Neural cell (in vitro differentiated cells): Measurements from ENCODE around the gene WNK3. TPM values are rescaled to one million over a fixed set of nuclear protein-coding genes. Genes with fewer than 3 reads are reported as not detected.

Experiments used
- H2AFZ ChIP-seq: fragments of 200-600, 300-800 bp; sonication (generic), shearing (Covaris generic); 2 replicates; pipeline ENCODE4 v1.6.0; 2014; ENCODE audit warnings: low read depth, mild to moderate bottlenecking, antibody characterized with exemption, low read length, moderate library complexity
- H3F3A ChIP-seq: fragments of 200-600 bp; shearing (Covaris generic); 2 replicates; pipeline ENCODE4 v1.6.1; 2016; ENCODE audit warnings: mild to moderate bottlenecking, moderate library complexity, mixed read lengths, antibody characterized with exemption, low read length; ENCODE audit not compliant: insufficient read depth, poor library complexity, severe bottlenecking
- H3K27ac ChIP-seq: fragments of 200-600, 300-800 bp; sonication (generic), shearing (Covaris generic); 2 replicates; pipeline ENCODE4 v1.5.1; 2014; ENCODE audit warnings: mild to moderate bottlenecking, low read length, moderate library complexity
- H3K27me3 ChIP-seq: fragments of 300-800, 200-600 bp; sonication (generic), shearing (Covaris generic); 2 replicates; pipeline ENCODE4 v1.6.0; 2014; ENCODE audit warnings: mild to moderate bottlenecking, low read depth, low read length, moderate library complexity; ENCODE audit not compliant: insufficient read depth
- H3K36me3 ChIP-seq: fragments of 300-800, 200-600 bp; sonication (generic), shearing (Covaris generic); 2 replicates; pipeline ENCODE4 v1.5.1; 2014; ENCODE audit warnings: mild to moderate bottlenecking, antibody characterized with exemption, low read length, moderate library complexity; ENCODE audit not compliant: insufficient read depth
- H3K4me2 ChIP-seq: fragments of 300-800, 200-600 bp; sonication (generic), shearing (Covaris generic); 2 replicates; pipeline ENCODE4 v1.6.0; 2014; ENCODE audit warnings: mild to moderate bottlenecking, low read length
- H3K4me3 ChIP-seq: fragments of 300-800, 200-600 bp; sonication (generic), shearing (Covaris generic); 2 replicates; pipeline ENCODE4 v1.5.1; 2014; ENCODE audit warnings: mild to moderate bottlenecking, low read length, moderate library complexity
- H3K79me2 ChIP-seq: fragments of 200-600 bp; shearing (Covaris generic); replicated peaks from 2 replicates; pipeline ENCODE4 v1.6.0; 2014; ENCODE audit warnings: mild to moderate bottlenecking, low read length, moderate library complexity; ENCODE audit not compliant: insufficient read depth
- H3K9ac ChIP-seq: fragments of 300-800, 200-600 bp; sonication (generic), shearing (Covaris generic); 2 replicates; pipeline ENCODE4 v1.6.1; 2016; ENCODE audit warnings: mild to moderate bottlenecking, low read length, mixed read lengths
- H3K9me2 ChIP-seq: fragments of 200-600 bp; shearing (Covaris generic); 2 replicates; pipeline ENCODE4 v1.6.1; 2016; ENCODE audit warnings: mild to moderate bottlenecking, low read length, mixed read lengths; ENCODE audit not compliant: insufficient read depth
- H3K9me3 ChIP-seq: fragments of 200-600, 300-800 bp; sonication (generic), shearing (Covaris generic); 2 replicates; pipeline ENCODE4 v1.6.1; 2016; ENCODE audit warnings: mild to moderate bottlenecking, mixed run types, low read length, moderate library complexity, mixed read lengths
- H4K20me1 ChIP-seq: fragments of 200-600 bp; shearing (Covaris generic); 2 replicates; pipeline ENCODE4 v1.6.1; 2016; ENCODE audit warnings: mild to moderate bottlenecking, mixed run types; ENCODE audit not compliant: insufficient read depth
- EP300 ChIP-seq: fragments of 450-650 bp; conservative IDR thresholded peaks from 2 replicates; pipeline ENCODE4 v1.6.1; 2014; ENCODE audit warnings: antibody characterized with exemption, mild to moderate bottlenecking, moderate library complexity; ENCODE audit not compliant: poor library complexity, severe bottlenecking
- EZH2 ChIP-seq: fragments of 200-600, 300-800 bp; shearing (Covaris generic), sonication (generic); IDR thresholded peaks from 2 replicates; pipeline ENCODE4 v1.6.1; 2014; ENCODE audit warnings: antibody characterized with exemption, low read length, borderline replicate concordance, mild to moderate bottlenecking; ENCODE audit not compliant: insufficient read depth, poor library complexity, severe bottlenecking
- MXI1 ChIP-seq: fragments of 450-650 bp; conservative IDR thresholded peaks from 2 replicates; pipeline ENCODE4 v1.6.1; 2014; ENCODE audit warnings: antibody characterized with exemption, mild to moderate bottlenecking; ENCODE audit not compliant: poor library complexity, severe bottlenecking
- POLR2AphosphoS5 ChIP-seq: IDR thresholded peaks from 2 replicates; pipeline ENCODE4 v1.6.1; 2012
- RAD21 ChIP-seq: fragments of 450-650 bp; conservative IDR thresholded peaks from 2 replicates; pipeline ENCODE4 v1.6.1; 2014; ENCODE audit warnings: antibody characterized with exemption, mild to moderate bottlenecking, moderate library complexity
- REST ChIP-seq: IDR thresholded peaks from 2 replicates; pipeline ENCODE4 v1.6.1; 2012; ENCODE audit warnings: borderline replicate concordance
- SMC3 ChIP-seq: fragments of 450-650 bp; conservative IDR thresholded peaks from 2 replicates; pipeline ENCODE4 v1.6.1; 2014; ENCODE audit warnings: antibody characterized with exemption, mild to moderate bottlenecking, moderate library complexity; ENCODE audit not compliant: poor library complexity
- TAF1 ChIP-seq: IDR thresholded peaks from 2 replicates; pipeline ENCODE4 v1.6.1; 2012; ENCODE audit warnings: low read depth
- polyA plus RNA-seq: library from polyadenylated mRNA; depleted of rRNA; stranded (reverse); fragments of >200 nt; gene quantifications from 2 replicates; pipeline ENCODE4 v1.2.3, GENCODE V29; 2014
- TF ChIP-seq, protein P1 (sequence below): fragments of 450-650 bp; IDR thresholded peaks from 2 replicates; pipeline ENCODE4 v1.5.1; 2014; ENCODE audit warnings: antibody characterized with exemption, mild to moderate bottlenecking, moderate library complexity; ENCODE audit not compliant: poor library complexity, severe bottlenecking

The WNK3 gene
- polyA plus RNA-seq, 1 donor from 2014 or later = 35.0 TPM

- Histone ChIP-seq H3K9ac (no peak overlapping the region), H2AFZ (no peak overlapping the region), H3K4me3 (no peak overlapping the region), H3K9me3 (no peaks in the 10 kb centered on the region), H4K20me1 (no peaks in the 10 kb centered on the region), H3K27ac (no peak overlapping the region), H3K4me2 (no peak overlapping the region), H3K79me2 (no peaks in the 10 kb centered on the region), H3F3A (no peaks in the 10 kb centered on the region), H3K36me3 (no peaks in the 10 kb centered on the region), H3K9me2 (no peaks in the 10 kb centered on the region), H3K27me3 (no peaks in the 10 kb centered on the region)
- TF ChIP-seq EP300 (no peak), MXI1 (no peak)
Observed at GRCh38 chrX:54237014-54237413, 120.8 kb downstream of the WNK3 start.

- Histone ChIP-seq H2AFZ (no peak overlapping the region), H3K4me2 (no peak overlapping the region), H3K9me3 (no peaks in the 10 kb centered on the region)
Observed at GRCh38 chrX:54230435-54231148, 127.3 kb downstream of the WNK3 start.

More at GRCh38 chrX:54230435-54231148, 127.3 kb downstream of the WNK3 start:
- H3K36me3 ChIP-seq = no peaks in the 10 kb centered on the region
- no peak overlapping the region for H3K27ac ChIP-seq
- H4K20me1 ChIP-seq = no peaks in the 10 kb centered on the region
- H3F3A ChIP-seq = no peaks in the 10 kb centered on the region
- H3K27me3 ChIP-seq = no peaks in the 10 kb centered on the region
- H3K9me2 ChIP-seq = no peaks in the 10 kb centered on the region
- H3K79me2 ChIP-seq = no peaks in the 10 kb centered on the region
- TF ChIP-seq MXI1 (no peak), EZH2 (no peak), SMC3 (no peak), RAD21 (no peak), TAF1 (no peak), POLR2AphosphoS5 (no peak), EP300 (no peak), REST (no peak)
- TF ChIP-seq, protein P1, sequence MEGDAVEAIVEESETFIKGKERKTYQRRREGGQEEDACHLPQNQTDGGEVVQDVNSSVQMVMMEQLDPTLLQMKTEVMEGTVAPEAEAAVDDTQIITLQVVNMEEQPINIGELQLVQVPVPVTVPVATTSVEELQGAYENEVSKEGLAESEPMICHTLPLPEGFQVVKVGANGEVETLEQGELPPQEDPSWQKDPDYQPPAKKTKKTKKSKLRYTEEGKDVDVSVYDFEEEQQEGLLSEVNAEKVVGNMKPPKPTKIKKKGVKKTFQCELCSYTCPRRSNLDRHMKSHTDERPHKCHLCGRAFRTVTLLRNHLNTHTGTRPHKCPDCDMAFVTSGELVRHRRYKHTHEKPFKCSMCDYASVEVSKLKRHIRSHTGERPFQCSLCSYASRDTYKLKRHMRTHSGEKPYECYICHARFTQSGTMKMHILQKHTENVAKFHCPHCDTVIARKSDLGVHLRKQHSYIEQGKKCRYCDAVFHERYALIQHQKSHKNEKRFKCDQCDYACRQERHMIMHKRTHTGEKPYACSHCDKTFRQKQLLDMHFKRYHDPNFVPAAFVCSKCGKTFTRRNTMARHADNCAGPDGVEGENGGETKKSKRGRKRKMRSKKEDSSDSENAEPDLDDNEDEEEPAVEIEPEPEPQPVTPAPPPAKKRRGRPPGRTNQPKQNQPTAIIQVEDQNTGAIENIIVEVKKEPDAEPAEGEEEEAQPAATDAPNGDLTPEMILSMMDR = no peak
- no peak overlapping the region for H3K4me3 ChIP-seq
- H3K9ac ChIP-seq = no peak overlapping the region
